ENCODE data around the gene TMEM184B. TPM values are rescaled to one million over a fixed set of nuclear protein-coding genes. Genes with fewer than 3 reads are reported as not detected.

Gene TMEM184B
- polyA plus RNA-seq, 1 donor from 2014 or later: 5.9 TPM

DNA sequence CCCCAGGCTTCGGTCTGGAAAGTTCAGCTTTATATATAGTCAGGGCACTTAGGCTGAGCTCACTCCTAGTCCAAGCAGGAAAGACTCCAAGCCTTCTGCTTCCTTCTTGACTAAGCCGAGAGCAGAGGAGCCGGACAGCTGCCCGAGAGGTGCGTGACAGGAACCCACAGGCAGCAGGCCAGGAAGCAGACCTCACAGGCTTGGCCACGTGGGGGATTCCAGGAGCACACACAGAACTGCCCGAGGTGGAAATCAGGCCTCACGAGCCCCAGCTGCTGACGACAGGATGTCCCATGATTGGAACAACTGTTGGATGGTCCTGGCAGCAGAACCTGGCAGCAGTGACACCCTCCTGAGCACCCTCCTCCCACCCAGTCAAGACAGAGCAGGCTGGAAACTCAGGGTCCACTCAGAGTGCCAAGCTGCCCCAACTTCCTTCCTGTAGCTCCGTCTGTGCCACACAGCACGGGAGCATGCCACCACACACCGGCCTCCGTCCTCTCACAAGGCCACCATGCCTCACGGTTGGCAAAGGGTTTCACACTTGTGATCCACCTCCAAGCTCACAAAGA, 96.6 kb downstream of the TMEM184B start:
- H3K27ac Mint-ChIP-seq: peak overlapping the region in 1 of 3 donors; percentile 78
- peaks cover 1% of the 10 kb centered on the region for H3K36me3 Mint-ChIP-seq
- H3K4me1 Mint-ChIP-seq: peaks cover 15 to 33% (median 20%) of the 10 kb centered on the region in 3 donors
- H3K4me3 Mint-ChIP-seq: peak overlapping the region in 1 of 4 donors; percentile 70
- no peaks in the 10 kb centered on the region for H3K9me3 Mint-ChIP-seq
- no peaks in the 10 kb centered on the region for H3K27me3 Mint-ChIP-seq

DNA sequence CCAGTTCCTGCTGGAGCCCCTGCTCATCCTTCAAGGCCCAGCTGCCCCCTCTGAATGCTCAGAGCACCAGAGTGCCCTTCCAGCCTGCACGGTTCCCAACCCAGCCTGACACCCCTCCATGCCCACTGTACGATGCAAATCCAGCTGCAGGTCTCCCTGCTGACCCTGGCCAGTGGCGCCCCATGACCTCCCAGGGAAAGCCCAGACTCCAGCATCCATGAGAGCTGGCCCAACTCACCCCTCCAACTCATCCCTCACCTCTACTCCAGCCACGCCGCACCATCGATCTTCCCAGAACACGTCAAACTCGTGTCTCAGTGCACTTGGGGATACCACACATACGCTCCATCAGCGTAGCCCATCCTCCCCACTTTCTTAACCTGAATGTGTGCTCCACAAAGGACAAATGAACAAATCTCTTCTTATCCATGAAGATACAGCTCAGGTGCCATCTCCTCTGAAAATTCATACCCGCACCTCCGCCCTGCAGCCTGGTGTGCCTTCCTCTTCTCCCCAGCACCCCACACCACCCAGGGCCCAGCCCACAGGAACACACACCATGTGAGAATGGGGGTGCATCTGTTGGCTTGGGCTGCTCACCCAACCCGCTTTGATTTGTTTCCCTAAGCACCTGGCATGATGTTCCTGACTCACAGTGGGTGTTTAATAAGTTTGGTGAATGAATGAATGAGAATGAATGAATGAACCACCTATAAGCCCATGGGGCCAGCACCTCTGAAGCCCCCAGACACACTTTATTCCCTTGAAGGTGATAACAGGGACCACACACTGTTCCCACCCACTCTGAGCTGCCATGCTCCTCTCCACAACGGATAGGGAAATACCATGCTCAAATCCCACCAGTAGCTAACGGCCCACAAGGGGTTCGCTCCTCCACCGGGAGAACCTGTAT, 97.3 kb downstream of the TMEM184B start:
- peak overlapping the region in 2 of 3 donors; percentile 9 to 78 for H3K27ac Mint-ChIP-seq
- no peaks in the 10 kb centered on the region for H3K9me3 Mint-ChIP-seq
- peaks cover 8 to 25% (median 15%) of the 10 kb centered on the region in 3 donors for H3K4me1 Mint-ChIP-seq
- no peaks in the 10 kb centered on the region for H3K27me3 Mint-ChIP-seq
- H3K4me3 Mint-ChIP-seq: peak overlapping the region in 1 of 4 donors; percentile 77
- peaks cover 1% of the 10 kb centered on the region for H3K36me3 Mint-ChIP-seq

DNA sequence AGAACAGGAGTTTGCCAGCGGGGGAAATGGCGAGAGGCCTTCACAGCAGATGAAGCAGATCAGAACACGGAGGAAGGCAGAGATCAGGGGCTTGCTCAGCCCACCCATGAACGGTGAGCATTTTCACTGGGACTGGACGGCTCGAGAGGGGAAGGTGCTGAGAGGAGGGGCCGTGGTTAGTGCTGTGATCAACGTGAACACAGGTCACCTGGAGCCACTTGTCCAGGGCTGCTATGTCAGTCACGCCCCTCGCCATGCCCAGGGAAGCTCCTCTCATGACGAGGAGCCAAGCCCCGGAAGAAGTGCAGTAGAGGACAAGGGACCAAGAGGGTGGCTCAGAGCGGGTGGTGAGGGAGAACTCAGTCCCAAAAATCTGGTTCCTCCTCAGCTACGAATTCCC, 98.2 kb downstream of the TMEM184B start:
- Mint-ChIP-seq H3K36me3 (peaks cover 1% of the 10 kb centered on the region), H3K4me1 (peaks cover 0 to 17% (median 7%) of the 10 kb centered on the region in 3 donors), H3K27ac (no peak overlapping the region), H3K4me3 (no peak overlapping the region), H3K27me3 (no peaks in the 10 kb centered on the region), H3K9me3 (no peaks in the 10 kb centered on the region)

DNA sequence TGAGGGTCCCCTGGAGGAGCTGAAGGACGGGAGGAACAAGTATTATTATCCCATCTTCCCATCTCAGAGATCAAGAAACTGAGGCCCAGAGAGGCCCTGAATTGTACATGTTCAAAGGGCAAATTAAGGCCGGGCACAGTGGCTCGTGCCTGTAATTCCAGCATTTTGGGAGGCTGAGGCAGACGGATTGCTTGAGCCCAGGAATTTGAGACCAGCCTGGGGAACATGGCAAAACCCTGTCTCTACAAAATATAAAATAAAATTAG, 99.2 kb downstream of the TMEM184B start:
- peaks cover 3% of the 10 kb centered on the region for H3K36me3 Mint-ChIP-seq
- H3K4me3 Mint-ChIP-seq: no peak overlapping the region
- H3K4me1 Mint-ChIP-seq: peaks cover 0 to 12% (median 4%) of the 10 kb centered on the region in 3 donors
- no peak overlapping the region for H3K27ac Mint-ChIP-seq
- no peaks in the 10 kb centered on the region for H3K9me3 Mint-ChIP-seq
- H3K27me3 Mint-ChIP-seq: no peaks in the 10 kb centered on the region

DNA sequence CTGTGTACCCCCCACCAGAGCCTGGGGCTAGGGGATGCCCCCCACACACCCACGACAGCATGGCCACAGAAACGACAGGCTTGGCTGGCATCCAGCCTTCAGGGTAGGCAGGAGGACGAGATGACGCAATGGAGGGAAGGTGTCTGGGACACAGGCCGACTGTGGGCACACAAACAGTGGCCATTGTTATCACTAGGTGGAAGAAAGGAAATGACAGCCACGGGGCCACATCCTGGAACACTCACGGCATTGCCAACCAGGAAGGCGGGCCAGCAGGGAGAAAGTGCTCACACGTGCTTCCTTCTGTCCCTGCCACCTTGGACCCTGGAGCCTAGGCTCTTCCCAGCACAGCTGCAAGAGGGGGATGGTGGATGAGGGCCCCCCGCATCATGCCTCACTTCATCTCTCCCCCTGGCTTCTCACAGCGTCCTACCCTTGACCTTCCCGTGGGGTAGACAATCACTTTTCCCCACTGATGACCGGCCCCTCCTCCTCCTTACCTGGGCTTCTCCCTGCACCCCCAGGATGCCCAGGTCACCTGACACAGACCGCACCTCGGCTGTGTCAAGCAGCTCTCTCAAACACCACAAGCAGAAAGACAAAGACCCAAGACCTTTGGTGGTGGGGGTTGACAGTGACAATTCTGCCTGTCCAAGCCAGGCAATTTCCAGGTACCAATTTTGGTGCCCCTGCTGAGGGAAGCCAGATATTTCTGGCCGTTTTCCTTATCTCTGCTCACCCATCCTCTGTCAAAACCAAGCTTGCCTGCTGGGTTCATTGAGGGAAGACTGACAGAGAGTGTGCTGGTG, 99.8 kb downstream of the TMEM184B start:
- no peaks in the 10 kb centered on the region for H3K27me3 Mint-ChIP-seq
- H3K36me3 Mint-ChIP-seq: peaks cover 3% of the 10 kb centered on the region
- peaks cover 0 to 12% (median 4%) of the 10 kb centered on the region in 3 donors for H3K4me1 Mint-ChIP-seq
- no peak overlapping the region for H3K4me3 Mint-ChIP-seq
- H3K9me3 Mint-ChIP-seq: no peaks in the 10 kb centered on the region
- peak overlapping the region in 1 of 3 donors; percentile 27 for H3K27ac Mint-ChIP-seq

DNA sequence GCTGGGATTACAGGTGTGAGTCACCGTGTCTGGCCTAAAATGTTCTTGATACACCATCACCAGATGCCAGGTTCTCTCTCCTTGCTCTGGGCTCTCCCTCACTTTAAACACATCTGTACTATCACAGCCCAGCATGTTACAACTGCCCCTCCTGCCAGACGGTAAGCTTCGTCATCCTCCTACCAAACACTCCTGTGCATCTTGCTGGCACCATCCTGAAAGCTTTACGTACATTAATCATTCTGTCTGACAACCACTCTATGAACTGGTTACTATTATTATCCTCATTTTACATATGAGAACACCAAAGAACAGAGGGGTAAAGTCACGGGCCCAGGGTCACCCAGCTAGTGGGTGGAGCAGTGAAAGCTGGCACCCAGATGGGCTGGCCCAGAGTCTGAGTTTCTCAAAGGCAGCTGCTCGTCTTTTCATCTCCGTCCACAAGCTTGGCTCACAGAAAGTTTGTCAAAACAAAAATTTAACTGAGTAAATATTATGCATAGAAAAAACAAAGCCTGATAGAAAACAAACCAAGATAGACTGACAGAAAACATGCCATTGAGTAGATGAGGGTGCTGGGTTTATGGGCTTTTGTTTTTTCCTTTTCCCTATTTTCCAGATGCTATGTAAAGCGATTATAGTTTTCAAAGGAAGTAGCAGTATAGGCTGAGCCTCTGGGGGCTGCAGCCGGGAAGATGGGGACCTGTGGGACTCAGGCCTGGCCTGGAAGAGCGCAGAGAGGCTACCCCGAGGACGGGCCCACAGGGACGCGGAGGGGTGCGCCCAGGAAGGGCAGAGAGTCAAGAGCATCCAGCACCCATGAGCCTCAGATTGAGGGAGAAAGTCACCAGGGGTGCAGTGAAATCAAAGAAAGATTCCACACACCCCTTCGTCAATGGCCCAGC, 100.6 kb downstream of the TMEM184B start:
- Mint-ChIP-seq H3K27me3 (no peaks in the 10 kb centered on the region), H3K27ac (peak overlapping the region in 1 of 3 donors; percentile 27), H3K4me3 (no peak overlapping the region), H3K4me1 (peaks cover 0 to 13% (median 4%) of the 10 kb centered on the region in 3 donors), H3K36me3 (peaks cover 3% of the 10 kb centered on the region), H3K9me3 (no peaks in the 10 kb centered on the region)

DNA sequence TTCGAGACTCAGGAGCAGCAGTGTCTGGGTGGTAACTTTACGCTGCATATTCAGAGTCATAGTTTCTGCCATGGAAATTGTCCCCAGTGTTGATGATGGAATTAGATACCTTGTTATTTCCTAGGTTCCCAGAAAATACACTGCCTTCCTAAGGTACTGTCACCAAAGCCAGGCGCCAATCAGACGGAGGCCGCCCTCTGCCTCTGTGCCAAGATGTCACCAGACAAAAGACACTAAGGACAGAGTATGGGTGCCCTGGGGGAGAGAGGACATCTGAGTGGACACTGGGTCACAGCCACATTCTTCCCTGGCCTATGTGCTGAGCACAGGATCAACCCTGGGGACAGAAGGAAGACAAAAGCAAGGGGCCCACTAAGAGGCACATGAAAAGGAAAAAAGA, 102.3 kb downstream of the TMEM184B start:
- H3K27ac Mint-ChIP-seq: no peak overlapping the region
- H3K27me3 Mint-ChIP-seq: no peaks in the 10 kb centered on the region
- H3K4me3 Mint-ChIP-seq: no peak overlapping the region
- no peaks in the 10 kb centered on the region for H3K9me3 Mint-ChIP-seq
- peaks cover 2% of the 10 kb centered on the region for H3K36me3 Mint-ChIP-seq
- peaks cover 0 to 5% (median 0%) of the 10 kb centered on the region in 3 donors for H3K4me1 Mint-ChIP-seq

Other genes with a start within 250 kb of the TMEM184B start
- gene PICK1, start 215.6 kb downstream of the TMEM184B start, polyA plus RNA-seq: 6.5 TPM
- gene SLC16A8, start 188.8 kb downstream of the TMEM184B start, polyA plus RNA-seq: not detected
- gene BAIAP2L2, start 162.3 kb downstream of the TMEM184B start, polyA plus RNA-seq: not detected
- 3.0 TPM for gene PLA2G6, start 91.2 kb downstream of the TMEM184B start, polyA plus RNA-seq
- 1.5 TPM for gene MAFF, start 71.0 kb downstream of the TMEM184B start, polyA plus RNA-seq
- 12.6 TPM for gene CSNK1E, start 44.4 kb upstream of the TMEM184B start, polyA plus RNA-seq
- gene KCNJ4, start 182.2 kb upstream of the TMEM184B start, polyA plus RNA-seq: not detected
- 0.56 TPM for gene KDELR3, start 195.1 kb upstream of the TMEM184B start, polyA plus RNA-seq
- gene DDX17, start 233.3 kb upstream of the TMEM184B start, polyA plus RNA-seq: 55.9 TPM